Endodermal cell (in vitro differentiated cells): ENCODE measurements around the gene KCNMA1. TPM values are rescaled to one million over a fixed set of nuclear protein-coding genes. Genes with fewer than 3 reads are reported as not detected.

Source experiments
- DNase-seq: peaks from one replicate; pipeline ENCODE4 v3.0.0-alpha.2; 2017
- H3K27ac ChIP-seq: 2 replicates; pipeline ENCODE4 v1.5.1; 2013; ENCODE audit warnings: mild to moderate bottlenecking, low read depth, low read length, moderate library complexity
- H3K27me3 ChIP-seq: 2 replicates; pipeline ENCODE4 v1.6.1; 2013; ENCODE audit warnings: mild to moderate bottlenecking, low read length, moderate library complexity; ENCODE audit not compliant: insufficient read depth, control insufficient read depth, poor library complexity, severe bottlenecking
- H3K36me3 ChIP-seq: 2 replicates; pipeline ENCODE4 v1.7.0; 2013; ENCODE audit warnings: mild to moderate bottlenecking, low read length, moderate library complexity; ENCODE audit not compliant: control insufficient read depth, insufficient read depth
- H3K4me1 ChIP-seq: one replicate; pipeline ENCODE4 v1.7.0; 2013; ENCODE audit warnings: low read length; ENCODE audit not compliant: control insufficient read depth, insufficient read depth
- H3K4me3 ChIP-seq: 2 replicates; pipeline ENCODE4 v1.5.1; 2013; ENCODE audit warnings: mild to moderate bottlenecking, low read length, moderate library complexity
- H3K9ac ChIP-seq: 2 replicates; pipeline ENCODE4 v1.6.1; 2013; ENCODE audit warnings: mild to moderate bottlenecking, low read length, moderate library complexity; ENCODE audit not compliant: poor library complexity, severe bottlenecking; ENCODE audit errors: extremely low read depth
- H3K9me3 ChIP-seq: 2 replicates; pipeline ENCODE4 v1.6.1; 2013; ENCODE audit warnings: mild to moderate bottlenecking, low read length, moderate library complexity; ENCODE audit not compliant: control insufficient read depth
- H3K27ac Mint-ChIP-seq: 2 replicates; pipeline ENCODE4 v1.8.0; 2020; ENCODE audit warnings: mixed read lengths
- H3K27me3 Mint-ChIP-seq: 2 replicates; pipeline ENCODE4 v1.8.0; 2021; ENCODE audit warnings: mild to moderate bottlenecking, mixed read lengths; ENCODE audit not compliant: insufficient read depth
- H3K36me3 Mint-ChIP-seq: 2 replicates; pipeline ENCODE4 v1.8.0; 2020; ENCODE audit warnings: low read depth, mixed read lengths
- H3K4me1 Mint-ChIP-seq: 2 replicates; pipeline ENCODE4 v1.8.0; 2020; ENCODE audit warnings: mixed read lengths
- H3K4me3 Mint-ChIP-seq: 2 replicates; pipeline ENCODE4 v1.8.0; 2020; ENCODE audit warnings: mild to moderate bottlenecking, moderate library complexity, mixed read lengths
- H3K9me3 Mint-ChIP-seq: 2 replicates; pipeline ENCODE4 v1.8.0; 2020; ENCODE audit warnings: mild to moderate bottlenecking, mixed read lengths
- WGBS, 2 experiments: methylation state at CpG; one replicate each; pipeline versions ENCODE4 v1.1.5 to v1.1.7; 2013; ENCODE audit warnings: missing lambda C conversion rate in 2 of 2, mixed read lengths in 1 of 2; ENCODE audit not compliant: insufficient coverage in 1 of 2, insufficient read length in 1 of 2; 5-methylcytosine and 5-hydroxymethylcytosine counted together
- total RNA-seq, 2 donors: library from RNA; stranded (reverse); fragmentation: NEBNext Ultra II Directional in 1 of 2; extraction: Animal tissue kit (Norgen Biotek cat#: 25700) in 1 of 2; gene quantifications; 2 replicates in 1 of 2; 3 replicates in 1 of 2; pipeline ENCODE4 v1.2.1, GENCODE V29; 2021
- TF ChIP-seq, protein P1 (sequence below): fragments of 200-600 bp; sonication (generic); conservative IDR thresholded peaks from 2 replicates; pipeline ENCODE4 v1.5.0; 2021; ENCODE audit warnings: antibody characterized with exemption, mild to moderate bottlenecking

Gene KCNMA1
- total RNA-seq, 2 donors from 2014 or later = 0.55 to 1.3 TPM

GRCh38 chr10:77220150-77220549 lies 417.5 kb downstream of the KCNMA1 start:
- 95 to 100% methylated on average over 1 to 2 of the region's 2 CpGs for WGBS, 2 experiments
- Histone ChIP-seq H3K4me3 (no peak overlapping the region), H3K9me3 (no peaks in the 10 kb centered on the region), H3K27ac (no peak overlapping the region), H3K9ac (no peak overlapping the region), H3K36me3 (no peaks in the 10 kb centered on the region), H3K4me1 (no peaks in the 10 kb centered on the region), H3K27me3 (no peaks in the 10 kb centered on the region)
- H3K4me1 Mint-ChIP-seq = no peaks in the 10 kb centered on the region
- H3K36me3 Mint-ChIP-seq = no peaks in the 10 kb centered on the region
- no peak overlapping the region for H3K27ac Mint-ChIP-seq
- peaks cover 2% of the 10 kb centered on the region for H3K27me3 Mint-ChIP-seq
- H3K9me3 Mint-ChIP-seq = no peaks in the 10 kb centered on the region
- no peak for DNase-seq
- H3K4me3 Mint-ChIP-seq = no peak overlapping the region
- TF ChIP-seq, protein P1, sequence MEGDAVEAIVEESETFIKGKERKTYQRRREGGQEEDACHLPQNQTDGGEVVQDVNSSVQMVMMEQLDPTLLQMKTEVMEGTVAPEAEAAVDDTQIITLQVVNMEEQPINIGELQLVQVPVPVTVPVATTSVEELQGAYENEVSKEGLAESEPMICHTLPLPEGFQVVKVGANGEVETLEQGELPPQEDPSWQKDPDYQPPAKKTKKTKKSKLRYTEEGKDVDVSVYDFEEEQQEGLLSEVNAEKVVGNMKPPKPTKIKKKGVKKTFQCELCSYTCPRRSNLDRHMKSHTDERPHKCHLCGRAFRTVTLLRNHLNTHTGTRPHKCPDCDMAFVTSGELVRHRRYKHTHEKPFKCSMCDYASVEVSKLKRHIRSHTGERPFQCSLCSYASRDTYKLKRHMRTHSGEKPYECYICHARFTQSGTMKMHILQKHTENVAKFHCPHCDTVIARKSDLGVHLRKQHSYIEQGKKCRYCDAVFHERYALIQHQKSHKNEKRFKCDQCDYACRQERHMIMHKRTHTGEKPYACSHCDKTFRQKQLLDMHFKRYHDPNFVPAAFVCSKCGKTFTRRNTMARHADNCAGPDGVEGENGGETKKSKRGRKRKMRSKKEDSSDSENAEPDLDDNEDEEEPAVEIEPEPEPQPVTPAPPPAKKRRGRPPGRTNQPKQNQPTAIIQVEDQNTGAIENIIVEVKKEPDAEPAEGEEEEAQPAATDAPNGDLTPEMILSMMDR = no peak

DNA sequence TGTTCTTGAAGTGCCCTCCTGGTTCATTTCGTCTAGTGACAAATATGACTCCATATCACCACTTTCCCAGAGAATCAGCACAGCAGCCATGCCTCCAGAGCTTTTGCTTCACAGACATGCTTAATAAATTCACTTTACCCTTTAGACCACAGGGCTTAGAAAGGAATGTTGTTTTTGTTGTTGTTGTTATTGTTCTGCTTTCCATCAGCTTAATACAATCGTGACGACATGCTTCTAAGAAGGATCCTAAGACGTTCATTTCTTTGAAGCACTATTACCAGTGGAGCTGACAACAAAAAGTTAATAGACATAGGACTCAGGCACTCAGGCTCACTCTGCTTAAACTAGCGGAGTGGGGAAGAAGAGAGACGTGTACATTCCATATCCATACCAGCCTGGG lies 418.6 kb downstream of the KCNMA1 start:
- Histone ChIP-seq H3K36me3 (no peaks in the 10 kb centered on the region), H3K4me3 (no peak overlapping the region), H3K4me1 (no peaks in the 10 kb centered on the region), H3K9me3 (no peaks in the 10 kb centered on the region), H3K9ac (no peak overlapping the region), H3K27me3 (no peaks in the 10 kb centered on the region), H3K27ac (no peak overlapping the region)
- TF ChIP-seq, protein P1 = no peak
- no peaks in the 10 kb centered on the region for H3K4me1 Mint-ChIP-seq
- H3K27me3 Mint-ChIP-seq = peaks cover 2% of the 10 kb centered on the region
- 90 to 100% methylated on average over 5 of the region's 6 CpGs for WGBS, 2 experiments
- H3K9me3 Mint-ChIP-seq = no peaks in the 10 kb centered on the region
- no peaks in the 10 kb centered on the region for H3K36me3 Mint-ChIP-seq
- DNase-seq = no peak
- no peak overlapping the region for H3K27ac Mint-ChIP-seq
- H3K4me3 Mint-ChIP-seq = no peak overlapping the region

DNA sequence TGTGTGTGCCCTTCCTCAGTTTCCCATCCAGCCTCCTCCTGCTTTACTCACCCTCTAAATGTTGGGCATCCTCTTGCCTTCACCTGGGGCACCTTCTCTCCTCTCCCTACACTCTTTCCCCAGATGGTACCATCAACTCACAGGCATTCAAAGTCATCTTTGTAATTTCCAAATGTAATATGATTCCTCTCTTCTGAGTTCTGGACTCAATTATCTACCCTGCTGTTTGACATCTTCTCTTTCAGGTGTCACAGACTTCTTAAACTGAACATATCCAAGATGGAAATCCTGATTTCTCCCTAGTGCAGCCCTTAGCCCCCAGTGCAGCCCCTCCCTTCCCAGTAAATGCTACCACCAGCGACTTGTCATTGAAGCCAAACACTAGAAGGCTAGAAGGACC lies 422.8 kb downstream of the KCNMA1 start:
- DNase-seq = no peak
- Histone ChIP-seq H3K27me3 (no peaks in the 10 kb centered on the region), H3K9ac (no peak overlapping the region), H3K9me3 (no peaks in the 10 kb centered on the region), H3K27ac (no peak overlapping the region), H3K4me1 (no peaks in the 10 kb centered on the region), H3K4me3 (no peak overlapping the region), H3K36me3 (no peaks in the 10 kb centered on the region)
- Mint-ChIP-seq H3K4me3 (no peak overlapping the region), H3K27ac (no peak overlapping the region), H3K4me1 (no peaks in the 10 kb centered on the region), H3K36me3 (no peaks in the 10 kb centered on the region), H3K27me3 (peaks cover 4% of the 10 kb centered on the region), H3K9me3 (peaks cover 3% of the 10 kb centered on the region)
- TF ChIP-seq, protein P1 = no peak
- 94 to 100% methylated on average over 1 of the region's 1 CpG for WGBS, 2 experiments
